Gastroesophageal sphincter (tissue), 3 donors: Measurements from ENCODE around the gene NLK.

Experiments used
- CTCF ChIP-seq, 4 experiments: fragments of 200-600 bp in 2 of 4; fragments of 450-650 bp in 2 of 4; sonication (generic) in 1 of 4; IDR thresholded peaks; one replicate each; pipeline ENCODE4 v1.5.1; 2017 to 2019; ENCODE audit warnings: antibody characterized with exemption in 4 of 4, mild to moderate bottlenecking in 2 of 4, moderate library complexity in 2 of 4
- POLR2A ChIP-seq, 2 donors: fragments of 450-650 bp; IDR thresholded peaks; one replicate each; pipeline ENCODE4 v1.6.1; 2017; ENCODE audit warnings: antibody characterized with exemption in 2 of 2, mild to moderate bottlenecking in 2 of 2, moderate library complexity in 1 of 2
- POLR2AphosphoS5 ChIP-seq: sonication (generic); formaldehyde crosslinking; IDR thresholded peaks from one replicate; pipeline ENCODE4 v1.6.1; 2017; ENCODE audit warnings: antibody characterized with exemption

DNA sequence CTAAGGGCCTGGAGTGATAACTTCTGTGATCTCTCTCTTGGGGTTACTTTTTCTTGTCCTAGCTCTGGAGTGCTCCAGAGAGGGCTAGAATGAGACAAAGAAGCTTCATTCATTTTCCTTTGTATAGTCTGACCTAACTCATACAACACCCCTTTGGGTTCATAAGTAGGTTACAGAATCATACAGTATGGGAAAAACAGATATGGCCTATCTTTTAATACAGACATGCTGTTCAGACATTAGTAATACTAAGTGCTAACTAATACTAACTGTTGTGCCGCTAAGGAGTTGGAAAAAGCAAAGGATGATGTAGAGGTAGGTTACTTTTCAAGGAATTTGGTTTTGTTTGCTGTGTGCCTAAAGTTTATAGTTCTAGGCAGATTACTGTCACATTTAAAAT, 84.7 kb downstream of the NLK start:
- TF ChIP-seq CTCF (IDR thresholded peaks at IDR 0.05) = no peak
- TF ChIP-seq POLR2A (IDR thresholded peaks at IDR 0.05) = no peak
- no peak for TF ChIP-seq POLR2AphosphoS5
